Fibroblast of skin of back (primary cell): ENCODE measurements around the gene TAS2R46. TPM values are rescaled to one million over a fixed set of nuclear protein-coding genes. Genes with fewer than 3 reads are reported as not detected.
"Not testable (repeated sequence)": the region's sequence is repeated elsewhere in the genome, so short reads cannot be mapped to it uniquely, and the experiment has no call there.

Experiments used
- DNase-seq: peaks from one replicate; pipeline ENCODE4 v3.0.0-alpha.2; 2013
- polyA plus RNA-seq, 2 experiments: library from polyadenylated mRNA; unstranded; fragments of 120-200 nt; gene quantifications; one replicate each; pipeline ENCODE4 v1.2.1, GENCODE V29; 2013; ENCODE audit not compliant: insufficient read length in 2 of 2

Gene TAS2R46
- polyA plus RNA-seq (2013, experiment 1 of 2; ENCODE audit: insufficient read length): not detected
- polyA plus RNA-seq (2013, experiment 2 of 2; ENCODE audit: insufficient read length): not detected

GRCh38 chr12:11062194-11062593 is at the start of gene TAS2R46:
Gene TAS2R46, minus strand, starts transcription at chr12:11062294. Its CDS starts 0 bp downstream, at chr12:11062294.
- DNase-seq: not testable (repeated sequence)

- not testable (repeated sequence) for DNase-seq
Measured at GRCh38 chr12:11111213-11111612, 49.1 kb upstream of the TAS2R46 start.

- no peak for DNase-seq
Measured at GRCh38 chr12:11108862-11109261, 46.8 kb upstream of the TAS2R46 start.

GRCh38 chr12:11107719-11108118 is 45.6 kb upstream of the TAS2R46 start:
- no peak for DNase-seq

GRCh38 chr12:11106288-11106687 is 44.2 kb upstream of the TAS2R46 start:
- DNase-seq: no peak

GRCh38 chr12:11105546-11105945 is 43.5 kb upstream of the TAS2R46 start:
- no peak for DNase-seq

- not testable (repeated sequence) for DNase-seq
Measured at GRCh38 chr12:11094910-11095309, 32.8 kb upstream of the TAS2R46 start.

- DNase-seq: no peak
Measured at GRCh38 chr12:11092128-11092527, 30.0 kb upstream of the TAS2R46 start, which contains the start of gene TAS2R43. Gene TAS2R43, minus strand, starts transcription at chr12:11092313. Its CDS starts 84 bp downstream, at chr12:11092229.

GRCh38 chr12:11089246-11089645 is 27.2 kb upstream of the TAS2R46 start:
- no peak for DNase-seq

- no peak for DNase-seq
Measured at GRCh38 chr12:11085419-11085818, 23.3 kb upstream of the TAS2R46 start.

- DNase-seq: no peak
Measured at GRCh38 chr12:11081987-11082386, 19.9 kb upstream of the TAS2R46 start.

GRCh38 chr12:11078246-11078645 is 16.2 kb upstream of the TAS2R46 start:
- no peak for DNase-seq

- DNase-seq: no peak
Measured at GRCh38 chr12:11075642-11076041, 13.5 kb upstream of the TAS2R46 start.

- DNase-seq: no peak
Measured at GRCh38 chr12:11071414-11071813, 9.3 kb upstream of the TAS2R46 start.

GRCh38 chr12:11070999-11071398 is 8.9 kb upstream of the TAS2R46 start:
- DNase-seq: no peak

GRCh38 chr12:11069854-11070365 is 7.8 kb upstream of the TAS2R46 start:
- no peak for DNase-seq

GRCh38 chr12:11067514-11067913 is 5.4 kb upstream of the TAS2R46 start:
- peak; percentile 8 for DNase-seq

- DNase-seq: peak; percentile 3
Measured at GRCh38 chr12:11059784-11060183, 2.3 kb downstream of the TAS2R46 start.

- DNase-seq: no peak
Measured at GRCh38 chr12:11059041-11059440, 3.1 kb downstream of the TAS2R46 start.

GRCh38 chr12:11055306-11055705 is 6.8 kb downstream of the TAS2R46 start:
- no peak for DNase-seq

- DNase-seq: not testable (repeated sequence)
Measured at GRCh38 chr12:11049806-11050531, 12.1 kb downstream of the TAS2R46 start.

GRCh38 chr12:11041366-11041765 is 20.7 kb downstream of the TAS2R46 start:
- DNase-seq: not testable (repeated sequence)

- DNase-seq: peak; percentile 4
Measured at GRCh38 chr12:11040162-11040561, 21.9 kb downstream of the TAS2R46 start.

- DNase-seq: no peak
Measured at GRCh38 chr12:11039171-11039570, 22.9 kb downstream of the TAS2R46 start.
